Measurements from ENCODE around the gene CLVS2. TPM values are rescaled to one million over a fixed set of nuclear protein-coding genes. Genes with fewer than 3 reads are reported as not detected.

CLVS2 gene
- total and polyA plus RNA-seq, 4 donors = 0.25 TPM; not detected in 3

GRCh38 chr6:122956376-122956775 is 39.7 kb upstream of the CLVS2 start:
- H3K9ac ChIP-seq (ENCODE audit: low read depth in 1 of 2, low read length in 2 of 2) = no peak overlapping the region
- no peaks in the 10 kb centered on the region for H3K27me3 ChIP-seq (ENCODE audit: control insufficient read depth in 4 of 4, insufficient read depth in 4 of 4, low read length in 3 of 4)
- peaks cover 0 to 2% (median 0%) of the 10 kb centered on the region in 4 donors for H3K9me3 ChIP-seq (ENCODE audit: control insufficient read depth in 4 of 4, low read length in 3 of 4)
- TF ChIP-seq HNF4A (conservative IDR thresholded peaks at IDR 0.05) (no peak), JUND (IDR thresholded peaks at IDR 0.05) (no peak), YY1 (IDR thresholded peaks at IDR 0.05) (no peak), NR2F2 (IDR thresholded peaks at IDR 0.05) (no peak), FOXA2 (IDR thresholded peaks at IDR 0.05) (no peak), EGR1 (IDR thresholded peaks at IDR 0.05; ENCODE audit: low read depth in 2 of 2) (no peak), REST (IDR thresholded peaks at IDR 0.05) (no peak), FOXA1 (IDR thresholded peaks at IDR 0.05) (no peak), SP1 (IDR thresholded peaks at IDR 0.05) (no peak), GABPA (IDR thresholded peaks at IDR 0.05 in 1 of 2, conservative IDR thresholded peaks at IDR 0.05 in 1 of 2) (no peak), TAF1 (conservative IDR thresholded peaks at IDR 0.05) (no peak)
- TF ChIP-seq, protein P1, sequence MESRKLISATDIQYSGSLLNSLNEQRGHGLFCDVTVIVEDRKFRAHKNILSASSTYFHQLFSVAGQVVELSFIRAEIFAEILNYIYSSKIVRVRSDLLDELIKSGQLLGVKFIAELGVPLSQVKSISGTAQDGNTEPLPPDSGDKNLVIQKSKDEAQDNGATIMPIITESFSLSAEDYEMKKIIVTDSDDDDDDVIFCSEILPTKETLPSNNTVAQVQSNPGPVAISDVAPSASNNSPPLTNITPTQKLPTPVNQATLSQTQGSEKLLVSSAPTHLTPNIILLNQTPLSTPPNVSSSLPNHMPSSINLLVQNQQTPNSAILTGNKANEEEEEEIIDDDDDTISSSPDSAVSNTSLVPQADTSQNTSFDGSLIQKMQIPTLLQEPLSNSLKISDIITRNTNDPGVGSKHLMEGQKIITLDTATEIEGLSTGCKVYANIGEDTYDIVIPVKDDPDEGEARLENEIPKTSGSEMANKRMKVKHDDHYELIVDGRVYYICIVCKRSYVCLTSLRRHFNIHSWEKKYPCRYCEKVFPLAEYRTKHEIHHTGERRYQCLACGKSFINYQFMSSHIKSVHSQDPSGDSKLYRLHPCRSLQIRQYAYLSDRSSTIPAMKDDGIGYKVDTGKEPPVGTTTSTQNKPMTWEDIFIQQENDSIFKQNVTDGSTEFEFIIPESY (IDR thresholded peaks at IDR 0.05) = no peak
- TF ChIP-seq, protein P2, sequence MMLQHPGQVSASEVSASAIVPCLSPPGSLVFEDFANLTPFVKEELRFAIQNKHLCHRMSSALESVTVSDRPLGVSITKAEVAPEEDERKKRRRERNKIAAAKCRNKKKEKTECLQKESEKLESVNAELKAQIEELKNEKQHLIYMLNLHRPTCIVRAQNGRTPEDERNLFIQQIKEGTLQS (IDR thresholded peaks at IDR 0.05) = no peak
- TF ChIP-seq, protein P3, sequence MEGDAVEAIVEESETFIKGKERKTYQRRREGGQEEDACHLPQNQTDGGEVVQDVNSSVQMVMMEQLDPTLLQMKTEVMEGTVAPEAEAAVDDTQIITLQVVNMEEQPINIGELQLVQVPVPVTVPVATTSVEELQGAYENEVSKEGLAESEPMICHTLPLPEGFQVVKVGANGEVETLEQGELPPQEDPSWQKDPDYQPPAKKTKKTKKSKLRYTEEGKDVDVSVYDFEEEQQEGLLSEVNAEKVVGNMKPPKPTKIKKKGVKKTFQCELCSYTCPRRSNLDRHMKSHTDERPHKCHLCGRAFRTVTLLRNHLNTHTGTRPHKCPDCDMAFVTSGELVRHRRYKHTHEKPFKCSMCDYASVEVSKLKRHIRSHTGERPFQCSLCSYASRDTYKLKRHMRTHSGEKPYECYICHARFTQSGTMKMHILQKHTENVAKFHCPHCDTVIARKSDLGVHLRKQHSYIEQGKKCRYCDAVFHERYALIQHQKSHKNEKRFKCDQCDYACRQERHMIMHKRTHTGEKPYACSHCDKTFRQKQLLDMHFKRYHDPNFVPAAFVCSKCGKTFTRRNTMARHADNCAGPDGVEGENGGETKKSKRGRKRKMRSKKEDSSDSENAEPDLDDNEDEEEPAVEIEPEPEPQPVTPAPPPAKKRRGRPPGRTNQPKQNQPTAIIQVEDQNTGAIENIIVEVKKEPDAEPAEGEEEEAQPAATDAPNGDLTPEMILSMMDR (IDR thresholded peaks at IDR 0.05; ENCODE audit: low read depth, low read length, missing input control) = no peak
- H3K27ac ChIP-seq (ENCODE audit: low read depth in 1 of 2, low read length in 2 of 2) = no peak overlapping the region
- H3K4me3 ChIP-seq (ENCODE audit: low read depth in 1 of 3, low read length in 3 of 3) = no peak overlapping the region
- H3K36me3 ChIP-seq (ENCODE audit: control insufficient read depth in 4 of 4, insufficient read depth in 3 of 4, low read depth in 1 of 4, low read length in 3 of 4) = no peaks in the 10 kb centered on the region
- no peak for DNase-seq (ENCODE audit: low spot score)
- WGBS = 90% methylated on average over 2 of the region's 2 CpGs
- H3K4me1 ChIP-seq (ENCODE audit: control insufficient read depth in 4 of 4, insufficient read depth in 4 of 4, low read length in 3 of 4) = no peaks in the 10 kb centered on the region

- Histone ChIP-seq H3K27ac (ENCODE audit: low read depth in 1 of 2, low read length in 2 of 2) (no peak overlapping the region), H3K4me3 (ENCODE audit: low read depth in 1 of 3, low read length in 3 of 3) (no peak overlapping the region)
Measured at GRCh38 chr6:122962000-122962624, 33.9 kb upstream of the CLVS2 start.

More at GRCh38 chr6:122962000-122962624, 33.9 kb upstream of the CLVS2 start:
- no peaks in the 10 kb centered on the region for H3K4me1 ChIP-seq (ENCODE audit: control insufficient read depth in 4 of 4, insufficient read depth in 4 of 4, low read length in 3 of 4)
- H3K36me3 ChIP-seq (ENCODE audit: control insufficient read depth in 4 of 4, insufficient read depth in 3 of 4, low read depth in 1 of 4, low read length in 3 of 4) = no peaks in the 10 kb centered on the region
- H3K27me3 ChIP-seq (ENCODE audit: control insufficient read depth in 4 of 4, insufficient read depth in 4 of 4, low read length in 3 of 4) = no peaks in the 10 kb centered on the region
- DNase-seq (ENCODE audit: low spot score) = no peak
- no peak for TF ChIP-seq RXRA (IDR thresholded peaks at IDR 0.05)
- no peak for TF ChIP-seq EGR1 (IDR thresholded peaks at IDR 0.05; ENCODE audit: low read depth in 2 of 2)
- TF ChIP-seq NR2F2 (IDR thresholded peaks at IDR 0.05) = no peak
- TF ChIP-seq FOXA1 (IDR thresholded peaks at IDR 0.05) = no peak
- TF ChIP-seq GABPA (IDR thresholded peaks at IDR 0.05 in 1 of 2, conservative IDR thresholded peaks at IDR 0.05 in 1 of 2) = no peak
- no peak for TF ChIP-seq HNF4G (IDR thresholded peaks at IDR 0.05)
- TF ChIP-seq JUND (IDR thresholded peaks at IDR 0.05) = no peak
- TF ChIP-seq FOXA2 (IDR thresholded peaks at IDR 0.05) = no peak
- no peak for TF ChIP-seq HNF4A (conservative IDR thresholded peaks at IDR 0.05)
- no peak for TF ChIP-seq YY1 (IDR thresholded peaks at IDR 0.05)
- no peak overlapping the region for H3K9ac ChIP-seq (ENCODE audit: low read depth in 1 of 2, low read length in 2 of 2)
- peaks cover 0 to 10% (median 0%) of the 10 kb centered on the region in 4 donors for H3K9me3 ChIP-seq (ENCODE audit: control insufficient read depth in 4 of 4, low read length in 3 of 4)

Measured in liver (tissue), 9 donors.